ENCODE data around the gene ANKRD9.

DNA sequence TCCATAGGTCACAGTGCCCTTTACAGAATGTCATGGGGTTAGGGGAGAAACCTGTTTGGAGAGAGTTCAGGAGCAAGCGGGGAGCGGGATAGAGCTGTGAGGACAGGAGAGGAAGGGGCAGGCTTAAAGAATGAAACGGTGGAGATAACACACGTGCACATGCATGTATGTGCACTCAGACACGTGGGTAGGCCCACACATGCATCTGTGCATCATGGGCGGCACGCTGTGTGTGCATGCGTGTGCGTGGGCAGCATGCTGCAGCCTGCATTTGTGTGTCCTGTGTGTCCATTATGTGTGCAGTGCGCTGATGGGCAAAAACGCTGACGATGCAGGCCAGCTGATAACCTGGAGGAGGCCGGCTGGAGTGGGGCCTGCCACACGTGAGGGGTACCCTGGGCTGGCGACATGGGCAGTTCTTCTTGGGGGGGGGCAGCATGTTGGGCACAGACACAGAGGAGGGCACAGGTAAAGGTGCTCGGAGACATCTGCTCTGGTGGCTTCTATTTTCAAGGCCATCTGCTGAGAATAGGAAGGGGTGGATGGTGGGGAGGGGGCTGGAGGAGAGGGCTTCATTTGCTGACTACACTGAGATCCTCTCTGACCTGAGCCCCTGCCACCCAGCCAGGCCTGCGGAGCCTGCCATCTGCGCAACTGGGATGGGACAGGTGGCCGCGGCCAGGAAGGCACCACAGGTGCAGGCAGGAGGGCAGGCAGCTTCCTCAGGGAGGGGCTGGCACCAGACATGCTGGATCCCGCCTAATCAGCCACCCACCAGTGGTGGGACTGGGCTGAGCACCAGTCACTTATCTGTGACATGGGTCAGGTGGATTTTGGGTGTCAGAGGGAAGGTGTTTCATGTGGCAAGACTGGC lies 4.6 kb upstream of the ANKRD9 start:
- TF ChIP-seq POLR2AphosphoS5 (IDR thresholded peaks at IDR 0.05) (no peak), CTCF (IDR thresholded peaks at IDR 0.05) (no peak)

All from breast epithelium (tissue), 3 donors.